NCI-H1417 (cell line): ENCODE results near the gene TMEM63A.
"Not testable (repeated sequence)": the region's sequence is repeated elsewhere in the genome, so short reads cannot be mapped to it uniquely, and the experiment has no call there.

Source experiments
- DNase-seq, 3 experiments: peaks; one replicate each; lab custom pipeline; 2025; lab: John Stamatoyannopoulos, UW

Gene TMEM63A

DNA sequence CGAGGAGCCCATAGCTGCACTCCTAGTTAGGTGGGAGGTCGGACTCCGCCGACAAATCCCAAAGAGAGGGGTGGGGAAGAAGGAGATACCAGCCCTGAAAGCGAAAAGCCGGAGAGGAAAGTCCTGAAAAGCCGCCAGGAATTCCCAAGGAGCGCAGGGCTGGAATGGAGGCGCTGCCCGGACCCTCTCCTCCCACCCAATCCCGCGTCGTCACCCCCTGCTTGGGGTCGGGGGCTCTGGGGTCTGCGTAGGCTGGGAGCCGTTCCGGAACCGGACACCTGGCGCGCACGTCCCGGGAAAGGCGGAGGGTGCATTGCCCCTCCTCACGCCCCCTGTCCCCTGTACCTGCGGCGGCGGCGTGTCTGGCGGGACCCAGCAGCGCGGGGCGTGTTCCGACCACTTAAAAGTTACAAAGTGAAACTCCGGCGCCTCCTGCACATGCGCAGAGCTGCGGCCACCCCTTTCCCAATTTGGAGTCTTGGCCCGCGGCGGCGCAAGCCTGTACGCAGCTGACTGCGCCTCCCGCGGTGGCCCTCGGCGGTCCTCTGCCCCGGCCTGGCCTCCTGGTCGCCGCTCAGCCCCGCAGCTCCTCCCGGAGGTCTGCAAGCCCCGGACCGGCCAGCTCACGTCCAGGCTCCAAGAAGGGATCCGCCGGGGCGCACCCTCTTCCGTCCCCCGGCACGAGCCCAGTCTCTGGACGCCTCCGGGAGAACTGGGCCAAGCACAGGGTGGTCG is at the start of gene TMEM63A:
TSS of gene TMEM63A (minus strand) at position 422 of the 735 bp plus-strand sequence. CDS start 4,800 bp downstream, outside the sequence.
- no peak for DNase-seq

DNA sequence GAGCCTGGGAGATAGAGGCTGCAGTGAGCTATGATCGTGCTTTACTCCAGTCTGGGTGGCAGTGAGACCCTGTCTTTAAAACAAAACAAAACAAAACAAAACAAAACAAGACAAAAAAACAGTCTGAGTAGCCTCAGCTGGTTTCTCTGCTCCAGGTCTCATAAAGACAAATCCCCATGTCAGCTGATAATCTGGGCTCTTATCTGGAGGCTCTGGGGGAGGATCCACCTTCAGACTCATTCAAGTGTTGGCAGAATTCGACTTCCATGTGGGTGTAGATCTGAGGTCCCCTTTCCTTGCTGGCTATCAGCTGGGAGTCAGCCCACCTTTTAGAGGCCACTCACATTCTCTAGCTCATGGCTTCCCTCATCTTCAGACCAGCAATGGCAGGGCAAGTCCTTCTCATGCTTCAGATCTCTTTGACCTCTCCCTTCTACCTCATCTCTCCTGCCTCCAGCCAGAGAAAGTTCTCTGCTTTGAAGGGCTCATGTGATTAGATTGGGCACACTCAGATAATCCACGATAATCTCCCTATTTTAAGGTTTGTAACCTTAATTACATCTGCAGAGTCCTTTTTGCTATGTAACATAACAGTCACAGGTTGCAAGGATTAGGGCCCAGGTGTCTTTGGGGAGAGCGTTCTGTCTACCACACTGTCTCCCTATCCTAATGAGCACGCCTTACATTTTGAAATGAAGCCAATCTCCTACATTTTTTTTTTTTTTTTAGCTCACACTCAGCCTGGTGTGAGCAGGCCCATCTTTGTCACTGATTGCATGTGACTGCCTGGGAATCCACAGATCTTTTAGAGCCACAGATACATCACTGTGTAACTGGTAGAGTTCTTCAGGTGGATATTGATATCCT is 49.3 kb upstream of the TMEM63A start:
- DNase-seq = no peak

DNA sequence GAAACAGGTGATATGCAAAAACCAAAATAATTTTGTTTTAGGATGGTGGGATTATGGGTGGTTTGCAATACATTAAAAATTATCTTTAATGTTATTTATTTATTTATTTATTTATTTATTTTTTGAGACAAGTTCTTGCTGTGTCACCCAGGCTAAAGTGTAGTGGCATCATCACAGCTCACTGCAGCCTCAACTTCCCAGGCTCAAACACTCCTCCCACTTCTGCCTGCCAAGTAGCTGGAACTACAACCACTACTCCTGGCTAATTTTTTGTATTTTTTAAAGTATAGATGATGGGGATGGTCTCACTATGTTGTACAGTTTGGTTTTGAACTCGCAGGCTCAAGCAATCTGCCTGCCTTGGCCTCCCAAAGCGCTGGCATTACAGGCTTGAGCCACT is 48.4 kb upstream of the TMEM63A start:
- DNase-seq = no peak

DNA sequence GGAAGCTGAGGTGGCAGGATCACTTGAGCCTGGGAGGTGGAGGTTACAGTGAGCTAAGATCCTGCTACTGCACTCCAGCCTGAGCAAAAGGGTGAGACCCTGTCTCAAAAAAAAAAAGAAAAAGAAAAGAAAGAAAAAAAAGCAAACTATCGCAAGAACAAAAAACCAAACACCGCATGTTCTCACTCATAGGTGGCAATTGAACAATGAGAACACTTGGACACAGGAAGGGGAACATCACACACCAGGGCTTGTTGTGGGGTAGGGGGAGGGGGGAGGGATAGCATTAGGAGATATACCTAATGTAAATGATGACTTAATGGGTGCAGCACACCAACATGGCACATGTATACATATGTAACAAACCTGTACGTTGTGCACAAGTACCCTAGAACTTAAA is 47.3 kb upstream of the TMEM63A start:
- DNase-seq = not testable (repeated sequence)

DNA sequence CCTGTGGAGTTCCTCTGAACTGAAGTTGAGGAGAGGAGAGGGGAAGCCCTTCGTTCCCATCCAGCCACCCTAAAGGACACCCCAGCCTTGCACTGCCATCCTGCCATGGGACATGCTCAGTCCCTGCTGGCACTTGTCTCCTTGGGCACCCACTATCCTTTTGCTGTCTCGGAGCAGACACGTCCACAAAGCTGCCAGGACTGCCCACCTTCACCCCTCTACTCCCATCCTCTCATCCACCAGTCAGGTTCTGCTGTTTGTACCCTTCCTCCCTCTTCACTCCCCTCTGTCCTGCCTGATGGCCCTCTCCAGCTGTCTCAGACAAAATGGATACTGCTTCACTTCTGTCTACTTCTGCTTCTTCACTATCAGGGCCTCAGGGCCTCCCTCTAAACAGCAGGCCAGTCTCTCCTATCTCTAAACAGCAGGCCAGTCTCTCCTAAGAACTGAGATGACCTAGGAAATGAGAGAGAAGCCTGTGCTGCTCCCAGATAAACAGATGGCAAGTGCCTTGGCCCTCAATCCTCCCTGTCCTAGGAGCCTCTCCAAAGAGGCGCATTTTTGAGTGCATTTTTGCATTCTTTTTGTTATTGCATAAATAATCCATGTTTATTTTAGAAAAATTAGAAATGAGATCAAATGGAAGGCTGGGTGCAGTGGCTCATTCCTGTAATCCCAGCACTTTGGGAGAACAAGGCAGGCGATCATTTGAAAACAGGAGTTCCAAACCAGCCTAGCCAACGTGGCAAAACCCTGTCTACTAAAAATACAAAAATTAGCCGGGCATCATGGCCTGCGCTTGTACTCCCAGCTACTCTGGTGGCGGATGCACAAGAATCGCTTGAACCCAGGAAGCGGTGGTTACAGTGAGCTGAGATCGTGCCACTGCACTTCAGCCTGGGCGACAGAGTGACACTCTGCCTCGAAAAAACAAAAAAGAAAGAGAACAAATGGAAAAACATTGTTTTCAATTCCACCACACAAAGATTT is 46.3 kb upstream of the TMEM63A start:
- no peak for DNase-seq

DNA sequence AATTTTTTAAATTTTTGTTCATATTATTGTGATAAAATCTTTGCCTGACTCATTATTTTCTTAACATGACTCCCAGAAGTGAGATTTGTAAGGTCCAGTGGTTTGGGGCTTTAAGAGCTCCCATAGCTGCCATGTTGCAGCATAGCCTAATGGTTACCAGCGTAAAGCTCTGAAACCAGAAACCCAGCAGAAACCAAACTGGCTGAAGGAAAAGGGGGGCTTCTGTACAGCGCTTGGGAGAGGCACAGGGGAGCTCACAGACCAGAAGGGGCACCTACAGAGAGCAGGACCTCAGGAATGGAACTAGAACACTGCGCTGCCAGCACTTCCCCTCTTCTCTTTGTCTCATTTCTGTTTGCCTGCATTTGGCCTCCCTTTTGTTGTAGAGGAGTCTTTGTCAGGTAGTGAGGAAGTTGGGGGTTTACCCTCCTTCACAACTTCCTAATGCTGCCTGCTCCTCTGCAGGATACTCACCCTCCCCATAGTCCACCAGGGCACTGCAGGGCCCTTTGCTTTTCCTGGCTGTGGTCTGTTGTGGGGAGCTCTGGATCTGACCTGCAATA is 44.5 kb upstream of the TMEM63A start:
- DNase-seq = no peak

DNA sequence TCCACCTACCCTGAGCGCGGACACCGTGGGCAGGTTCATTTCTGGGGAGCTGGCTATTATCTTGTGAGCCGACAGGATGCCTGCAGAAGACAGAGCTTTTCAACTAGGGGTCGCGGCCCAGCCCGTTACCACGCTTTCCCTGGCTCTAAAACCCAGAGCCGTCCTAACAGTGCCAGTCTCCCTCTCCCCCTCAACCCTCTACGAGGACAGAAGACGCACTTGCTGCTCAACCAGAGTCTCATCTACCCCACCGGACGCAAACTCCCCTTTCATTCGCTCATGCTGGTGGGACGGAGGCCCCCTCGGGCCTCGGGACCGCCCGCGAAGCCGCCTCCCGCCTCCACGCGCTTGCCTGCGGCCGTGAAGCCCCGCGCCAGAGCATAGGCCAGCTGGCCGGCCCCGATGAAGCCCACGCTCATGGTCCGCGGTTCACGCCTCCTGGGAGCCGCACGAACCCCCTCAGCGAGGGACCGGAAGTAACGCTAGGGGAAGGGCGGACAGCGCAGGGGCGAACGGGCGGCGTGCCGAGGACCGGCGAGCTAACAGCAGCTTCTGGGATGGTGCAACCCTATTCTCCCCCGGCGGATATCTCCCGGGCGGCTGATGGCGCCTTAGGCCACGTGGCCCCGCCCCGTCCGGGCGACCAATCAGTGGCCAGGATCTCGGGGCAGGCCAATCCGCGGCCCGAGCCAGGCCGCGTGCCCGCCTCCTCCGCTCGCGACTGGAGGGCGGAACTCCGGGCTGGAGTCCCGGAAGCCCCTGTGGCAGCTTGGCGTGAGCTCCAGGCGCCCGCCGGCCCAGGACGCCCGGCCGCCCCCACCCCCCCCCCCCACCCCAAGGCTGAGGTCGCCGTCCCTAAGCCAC is 41.7 kb upstream of the TMEM63A start, which contains the start of gene PYCR2:
TSS of gene PYCR2 (minus strand) at position 559 of the 864 bp plus-strand sequence. CDS start at position 419, 140 bp downstream.
- DNase-seq = peak; percentile 89 to 98 (median 97)

DNA sequence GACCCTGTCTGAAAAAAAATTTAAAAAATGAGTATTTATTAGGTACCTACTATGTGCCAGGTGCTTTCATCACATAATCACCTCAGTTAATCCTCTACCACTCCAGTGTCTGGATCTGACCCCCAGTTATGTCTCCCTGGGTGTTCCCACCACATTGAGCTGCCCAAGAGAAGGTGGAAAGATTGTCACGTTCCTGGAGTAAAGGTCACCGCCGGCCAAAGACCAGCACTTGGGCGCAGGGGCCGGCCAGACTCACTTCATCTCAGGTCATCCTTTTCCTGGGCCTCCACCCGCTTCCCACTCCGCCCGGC is 41.2 kb upstream of the TMEM63A start:
- no peak for DNase-seq

DNA sequence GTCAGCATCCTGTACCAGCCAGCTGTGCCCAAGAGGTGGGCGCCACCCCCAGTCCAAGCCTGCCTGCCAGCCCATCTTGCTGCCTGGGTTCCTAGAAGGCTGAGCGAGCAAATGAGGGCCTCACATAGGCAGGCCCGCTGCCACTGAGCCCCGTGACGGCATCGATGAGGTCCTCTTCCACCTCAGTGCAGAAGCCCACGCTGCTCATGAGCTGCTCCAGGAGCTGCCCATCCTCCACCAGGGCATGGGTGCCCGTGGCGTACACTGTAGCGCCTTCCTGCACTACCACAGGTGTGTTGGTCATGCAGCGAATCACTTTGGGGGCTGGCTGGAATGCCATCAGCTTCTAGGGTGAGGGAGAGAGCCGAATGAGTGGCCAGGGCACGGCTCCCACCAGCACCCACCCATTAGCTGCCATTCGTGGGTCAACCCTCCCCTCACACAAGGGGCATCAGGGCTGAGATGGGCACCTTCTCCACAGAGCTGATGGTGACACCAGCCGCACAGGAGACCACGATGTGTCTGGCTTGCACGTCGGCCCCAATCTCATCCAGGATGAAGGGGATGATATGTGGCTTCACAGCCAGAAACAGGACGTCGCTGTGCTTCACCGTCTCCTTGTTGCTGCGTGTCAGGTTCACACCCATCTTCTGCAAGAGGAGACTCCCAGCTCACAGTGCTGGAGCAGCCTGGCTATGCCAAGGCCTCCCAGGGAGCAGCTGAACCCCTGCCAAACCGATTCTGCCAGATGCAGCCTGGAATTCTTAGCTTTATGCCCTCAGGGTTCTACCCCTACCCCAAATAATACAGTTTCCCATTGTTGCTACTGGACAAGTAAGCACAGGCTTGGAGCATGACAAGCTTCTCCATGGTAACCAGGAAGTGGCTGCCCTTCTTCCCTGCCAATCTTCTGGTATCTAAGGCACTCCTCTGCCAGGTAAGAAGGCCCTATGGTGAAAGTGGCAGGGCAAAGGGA is 39.8 kb upstream of the TMEM63A start:
- peak in 2 of 3 experiments; percentile 20 to 72 for DNase-seq

DNA sequence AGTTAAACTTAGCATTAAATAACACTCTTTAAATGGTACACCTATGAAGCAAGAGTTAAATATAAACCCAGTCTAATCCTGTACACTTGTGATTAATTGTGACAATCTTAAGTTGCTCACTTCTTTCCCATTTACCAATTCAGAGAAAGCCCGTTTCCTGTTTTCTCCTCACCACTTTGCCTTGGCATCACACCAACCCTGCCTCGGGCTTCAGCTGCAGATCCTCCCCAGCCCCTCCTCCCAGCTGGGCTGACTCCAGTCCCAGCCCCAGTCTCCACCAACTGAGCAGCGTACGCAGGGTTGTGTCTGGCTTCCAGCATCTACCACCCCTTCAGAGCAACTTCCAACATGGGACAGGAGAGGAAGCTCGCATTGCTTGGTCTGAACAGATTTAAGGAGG is 37.7 kb upstream of the TMEM63A start:
- DNase-seq = peak in 2 of 3 experiments; percentile 16 to 54

DNA sequence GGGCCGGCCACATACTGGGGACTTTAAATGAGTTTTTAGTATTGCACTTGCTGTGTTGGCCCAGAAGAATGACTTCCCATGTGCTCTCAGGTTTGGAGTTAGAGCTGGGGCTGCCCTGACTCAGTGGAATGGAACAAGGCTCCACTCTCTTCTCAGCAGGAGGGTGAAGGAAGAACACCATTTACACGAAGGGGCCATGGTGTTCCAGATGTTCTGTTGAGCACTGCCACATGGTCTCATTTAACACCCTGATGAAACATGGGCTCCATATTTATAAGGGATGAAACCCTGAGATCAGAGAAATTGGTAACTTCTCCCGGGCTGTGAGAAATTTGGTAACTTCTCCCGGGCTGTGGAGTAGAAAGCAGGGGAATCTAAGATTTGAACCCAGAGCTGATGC is 36.1 kb upstream of the TMEM63A start:
- no peak for DNase-seq

DNA sequence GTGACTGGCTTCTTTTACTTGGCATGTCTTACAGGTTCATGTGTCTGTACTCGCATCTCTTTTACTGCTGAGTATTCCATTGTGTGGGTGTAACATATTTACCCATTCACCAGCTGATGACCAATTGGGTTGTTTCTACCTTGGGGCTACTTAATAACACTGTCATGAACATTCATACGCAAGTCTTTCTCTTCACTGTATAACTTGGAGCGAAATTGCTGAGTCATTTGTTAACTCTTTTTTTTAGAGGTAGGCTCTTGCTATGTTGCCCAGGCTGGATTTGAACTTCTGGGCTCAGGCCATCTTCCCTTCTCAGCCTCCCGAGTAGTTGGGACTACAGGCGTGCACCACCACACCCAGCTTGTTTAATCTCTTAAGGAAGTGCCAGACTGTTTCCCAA is 35.4 kb upstream of the TMEM63A start:
- DNase-seq = no peak

DNA sequence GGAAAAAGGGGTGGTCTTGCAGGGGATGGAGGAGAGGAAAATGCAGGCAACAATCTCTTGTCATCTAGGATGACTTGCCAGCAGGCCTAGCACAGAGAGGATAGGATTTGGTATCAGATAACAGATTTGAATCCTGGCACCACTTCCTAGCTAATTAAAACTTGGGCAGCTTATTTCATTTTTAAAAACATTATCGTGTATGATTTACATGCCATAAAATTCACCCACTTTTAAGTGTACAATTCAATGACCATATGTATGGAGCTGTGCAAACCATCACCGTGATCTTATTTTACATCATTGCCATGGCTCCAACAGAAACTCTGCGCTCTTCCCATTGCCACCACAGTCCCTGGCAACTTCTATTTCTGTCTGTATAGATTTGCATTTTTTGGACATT is 34.9 kb upstream of the TMEM63A start:
- no peak for DNase-seq

DNA sequence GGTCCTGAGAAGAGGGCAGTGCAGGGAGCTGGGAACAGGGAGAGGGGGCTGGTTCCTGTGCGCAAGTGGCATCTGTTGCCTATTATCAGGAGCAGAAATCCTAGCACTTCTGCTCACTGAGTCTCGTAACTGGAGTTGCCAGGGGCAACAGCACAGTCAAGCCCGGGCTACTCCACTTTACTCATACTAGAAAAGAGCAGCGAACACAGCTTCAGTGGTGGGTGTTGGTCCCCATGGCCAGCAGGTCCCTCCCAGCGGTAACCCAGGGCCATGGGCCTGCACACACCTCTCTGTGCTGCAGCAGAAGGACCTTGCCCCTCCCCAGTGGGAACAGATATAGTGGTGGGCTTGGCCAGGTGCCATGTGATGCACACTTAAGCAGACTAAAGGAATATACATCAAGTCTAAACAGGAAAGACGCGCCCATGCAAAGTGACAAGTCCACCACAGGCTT is 33.4 kb upstream of the TMEM63A start:
- peak; percentile 28 to 86 (median 61) for DNase-seq

DNA sequence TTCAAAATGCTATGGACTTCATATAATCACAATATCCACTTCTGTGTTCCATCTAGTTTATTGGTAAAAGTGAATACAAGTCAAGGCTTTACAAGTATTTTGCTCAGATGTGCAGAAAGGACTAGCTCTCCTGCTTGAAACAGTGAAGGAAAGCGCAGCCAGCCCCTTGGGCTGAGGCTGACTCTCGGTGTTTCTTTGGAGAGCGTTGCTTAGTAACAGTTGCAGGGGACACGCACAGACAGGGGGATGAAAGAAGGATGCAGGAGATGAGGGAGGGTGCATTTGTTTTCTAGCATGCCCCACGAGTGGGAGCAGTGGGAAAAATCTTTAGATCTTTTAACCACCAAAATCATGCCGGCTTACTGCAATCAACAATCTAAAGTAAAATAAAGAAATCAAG is 32.8 kb upstream of the TMEM63A start:
- DNase-seq = peak in 2 of 3 experiments; percentile 32 to 68

DNA sequence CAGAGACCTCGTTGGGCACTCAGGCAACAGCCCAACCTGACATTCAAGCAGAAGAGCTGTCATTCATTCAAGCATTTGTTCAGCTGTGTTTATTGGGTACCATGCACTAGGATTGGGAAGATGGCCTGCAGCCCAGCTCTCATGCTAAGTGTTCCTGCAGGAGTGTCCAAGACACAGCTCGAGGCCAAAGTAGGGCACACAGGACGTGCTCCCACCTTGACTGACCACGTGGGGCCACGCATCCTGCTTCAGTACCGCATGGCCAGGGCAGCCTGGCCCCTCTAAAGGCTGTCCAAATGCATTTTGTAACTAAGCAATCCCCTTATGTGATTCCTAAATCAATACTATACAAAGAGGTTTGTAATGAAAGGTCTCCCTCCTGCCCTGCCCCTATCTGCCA is 32.2 kb upstream of the TMEM63A start:
- no peak for DNase-seq

DNA sequence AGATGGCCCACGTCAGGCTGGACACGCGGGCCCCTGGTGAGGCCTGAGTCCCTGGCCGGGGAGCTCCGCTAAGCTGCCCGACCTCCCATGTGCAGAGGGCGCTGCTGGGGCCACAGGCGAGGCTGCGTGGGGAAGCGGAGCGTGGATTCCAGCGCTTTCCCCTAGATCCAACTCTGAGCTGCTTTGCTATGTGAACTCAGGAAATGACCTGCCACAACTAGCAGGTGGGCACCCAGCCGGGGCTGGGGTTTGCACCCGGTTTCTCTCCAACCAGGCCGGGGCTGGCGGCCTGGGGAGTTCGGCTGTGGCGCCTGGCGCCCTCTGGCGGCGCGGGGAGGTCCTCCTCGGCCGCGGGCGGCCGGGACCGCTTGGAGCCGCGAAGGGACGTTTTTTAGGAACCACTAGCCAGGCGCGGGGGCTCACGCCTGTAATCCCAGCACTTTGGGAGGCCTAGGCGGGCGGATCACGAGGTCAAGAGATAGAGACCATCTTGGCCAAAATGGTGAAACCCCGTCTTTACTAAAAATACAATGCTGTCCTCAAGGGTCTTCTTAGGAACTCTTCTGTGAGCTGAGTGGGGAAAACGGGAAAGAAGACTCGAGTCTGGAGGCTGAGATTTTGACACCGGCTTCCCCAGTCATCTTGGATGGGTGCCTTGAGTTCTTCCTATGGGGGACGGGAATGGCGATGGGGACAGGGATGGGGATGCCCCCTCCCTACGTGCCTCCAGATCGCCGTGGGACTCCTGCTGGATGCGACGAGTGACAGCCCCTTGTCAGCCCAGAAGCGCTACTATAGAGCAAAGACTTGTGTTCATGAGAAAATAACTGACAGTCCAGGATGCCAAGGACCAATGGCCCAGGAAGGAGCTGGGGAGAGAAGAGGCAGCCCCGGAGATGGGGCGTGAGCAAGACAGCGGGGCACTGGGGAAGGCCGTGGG is 29.3 kb upstream of the TMEM63A start:
- no peak for DNase-seq

DNA sequence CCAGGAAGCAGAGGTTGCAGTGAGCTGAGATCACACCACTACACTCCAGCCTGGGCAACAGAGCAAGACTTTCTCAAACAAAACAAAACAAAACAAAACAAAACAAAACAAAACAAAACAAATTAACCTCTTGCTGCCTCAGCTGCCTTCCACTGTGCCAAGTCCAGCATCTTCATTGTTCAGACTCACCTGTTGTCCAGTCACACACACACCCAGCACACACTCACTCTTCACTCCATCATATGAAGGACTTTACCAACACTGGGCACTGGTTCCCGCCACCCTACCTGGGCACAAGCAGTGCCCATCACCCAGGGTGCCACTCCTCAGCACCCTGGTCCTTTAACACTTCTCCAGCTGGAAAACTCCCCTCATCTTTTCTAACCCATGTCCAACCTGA is 27.3 kb upstream of the TMEM63A start:
- no peak for DNase-seq
